ENCODE data around the gene GTPBP3. TPM values are rescaled to one million over a fixed set of nuclear protein-coding genes. Genes with fewer than 3 reads are reported as not detected.
A peak's percentile ranks its signal among the peaks of the same experiment; 100 is the strongest.

Gene GTPBP3
- total and polyA plus RNA-seq, 2 of the 13 experiments (the other 11 are each of a cell fraction or from before 2014, with no cell fraction given): 17.5 to 30.0 TPM

GRCh38 chr19:17340871-17341357, 3.6 kb downstream of the GTPBP3 start (continued):
- TF ChIP-seq, protein P1, sequence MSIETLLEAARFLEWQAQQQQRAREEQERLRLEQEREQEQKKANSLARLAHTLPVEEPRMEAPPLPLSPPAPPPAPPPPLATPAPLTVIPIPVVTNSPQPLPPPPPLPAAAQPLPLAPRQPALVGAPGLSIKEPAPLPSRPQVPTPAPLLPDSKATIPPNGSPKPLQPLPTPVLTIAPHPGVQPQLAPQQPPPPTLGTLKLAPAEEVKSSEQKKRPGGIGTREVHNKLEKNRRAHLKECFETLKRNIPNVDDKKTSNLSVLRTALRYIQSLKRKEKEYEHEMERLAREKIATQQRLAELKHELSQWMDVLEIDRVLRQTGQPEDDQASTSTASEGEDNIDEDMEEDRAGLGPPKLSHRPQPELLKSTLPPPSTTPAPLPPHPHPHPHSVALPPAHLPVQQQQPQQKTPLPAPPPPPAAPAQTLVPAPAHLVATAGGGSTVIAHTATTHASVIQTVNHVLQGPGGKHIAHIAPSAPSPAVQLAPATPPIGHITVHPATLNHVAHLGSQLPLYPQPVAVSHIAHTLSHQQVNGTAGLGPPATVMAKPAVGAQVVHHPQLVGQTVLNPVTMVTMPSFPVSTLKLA (IDR thresholded peaks at IDR 0.05): no peak
- TF ChIP-seq, protein P2, sequence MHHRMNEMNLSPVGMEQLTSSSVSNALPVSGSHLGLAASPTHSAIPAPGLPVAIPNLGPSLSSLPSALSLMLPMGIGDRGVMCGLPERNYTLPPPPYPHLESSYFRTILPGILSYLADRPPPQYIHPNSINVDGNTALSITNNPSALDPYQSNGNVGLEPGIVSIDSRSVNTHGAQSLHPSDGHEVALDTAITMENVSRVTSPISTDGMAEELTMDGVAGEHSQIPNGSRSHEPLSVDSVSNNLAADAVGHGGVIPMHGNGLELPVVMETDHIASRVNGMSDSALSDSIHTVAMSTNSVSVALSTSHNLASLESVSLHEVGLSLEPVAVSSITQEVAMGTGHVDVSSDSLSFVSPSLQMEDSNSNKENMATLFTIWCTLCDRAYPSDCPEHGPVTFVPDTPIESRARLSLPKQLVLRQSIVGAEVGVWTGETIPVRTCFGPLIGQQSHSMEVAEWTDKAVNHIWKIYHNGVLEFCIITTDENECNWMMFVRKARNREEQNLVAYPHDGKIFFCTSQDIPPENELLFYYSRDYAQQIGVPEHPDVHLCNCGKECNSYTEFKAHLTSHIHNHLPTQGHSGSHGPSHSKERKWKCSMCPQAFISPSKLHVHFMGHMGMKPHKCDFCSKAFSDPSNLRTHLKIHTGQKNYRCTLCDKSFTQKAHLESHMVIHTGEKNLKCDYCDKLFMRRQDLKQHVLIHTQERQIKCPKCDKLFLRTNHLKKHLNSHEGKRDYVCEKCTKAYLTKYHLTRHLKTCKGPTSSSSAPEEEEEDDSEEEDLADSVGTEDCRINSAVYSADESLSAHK (CRISPR knock-in tag; IDR thresholded peaks at IDR 0.05; ENCODE audit: borderline replicate concordance): no peak
- TF ChIP-seq ZNF335 (CRISPR knock-in tag; IDR thresholded peaks at IDR 0.05) (no peak), NPAS2 (CRISPR knock-in tag; IDR thresholded peaks at IDR 0.05; ENCODE audit: borderline replicate concordance) (no peak), SYNCRIP (IDR thresholded peaks at IDR 0.05; ENCODE audit: insufficient read depth, low read depth, low read length) (no peak), YEATS2 (CRISPR knock-in tag; IDR thresholded peaks at IDR 0.05; ENCODE audit: borderline replicate concordance) (0 out of 2 replicates have a peak, but pooled peaks have one; percentile 26), ZNF337 (CRISPR knock-in tag; IDR thresholded peaks at IDR 0.05; ENCODE audit: borderline replicate concordance, low read depth) (peak; percentile 54; the same call in 1 of the 2 replicates), RARG (CRISPR knock-in tag; IDR thresholded peaks at IDR 0.05; ENCODE audit: low read depth) (no peak), ZNF546 (CRISPR knock-in tag; conservative IDR thresholded peaks at IDR 0.05) (0 out of 2 replicates have a peak, but pooled peaks have one; percentile 56), ZNF792 (CRISPR knock-in tag; IDR thresholded peaks at IDR 0.05) (no peak), NFIC (IDR thresholded peaks at IDR 0.05; ENCODE audit: low read length) (no peak), MEF2D (CRISPR knock-in tag; IDR thresholded peaks at IDR 0.05) (0 out of 2 replicates have a peak, but pooled peaks have one; percentile 41), JUND (CRISPR knock-in tag; IDR thresholded peaks at IDR 0.05) (peak; percentile 55; the same call in 1 of the 2 replicates), WIZ (CRISPR knock-in tag; IDR thresholded peaks at IDR 0.05) (no peak), MXD4 (CRISPR knock-in tag; IDR thresholded peaks at IDR 0.05) (no peak; the same call in 1 of the 2 replicates), SCMH1 (CRISPR knock-in tag; IDR thresholded peaks at IDR 0.05; ENCODE audit: borderline replicate concordance) (no peak), AHR (CRISPR knock-in tag; IDR thresholded peaks at IDR 0.05) (no peak)
- TF ChIP-seq, protein P3, sequence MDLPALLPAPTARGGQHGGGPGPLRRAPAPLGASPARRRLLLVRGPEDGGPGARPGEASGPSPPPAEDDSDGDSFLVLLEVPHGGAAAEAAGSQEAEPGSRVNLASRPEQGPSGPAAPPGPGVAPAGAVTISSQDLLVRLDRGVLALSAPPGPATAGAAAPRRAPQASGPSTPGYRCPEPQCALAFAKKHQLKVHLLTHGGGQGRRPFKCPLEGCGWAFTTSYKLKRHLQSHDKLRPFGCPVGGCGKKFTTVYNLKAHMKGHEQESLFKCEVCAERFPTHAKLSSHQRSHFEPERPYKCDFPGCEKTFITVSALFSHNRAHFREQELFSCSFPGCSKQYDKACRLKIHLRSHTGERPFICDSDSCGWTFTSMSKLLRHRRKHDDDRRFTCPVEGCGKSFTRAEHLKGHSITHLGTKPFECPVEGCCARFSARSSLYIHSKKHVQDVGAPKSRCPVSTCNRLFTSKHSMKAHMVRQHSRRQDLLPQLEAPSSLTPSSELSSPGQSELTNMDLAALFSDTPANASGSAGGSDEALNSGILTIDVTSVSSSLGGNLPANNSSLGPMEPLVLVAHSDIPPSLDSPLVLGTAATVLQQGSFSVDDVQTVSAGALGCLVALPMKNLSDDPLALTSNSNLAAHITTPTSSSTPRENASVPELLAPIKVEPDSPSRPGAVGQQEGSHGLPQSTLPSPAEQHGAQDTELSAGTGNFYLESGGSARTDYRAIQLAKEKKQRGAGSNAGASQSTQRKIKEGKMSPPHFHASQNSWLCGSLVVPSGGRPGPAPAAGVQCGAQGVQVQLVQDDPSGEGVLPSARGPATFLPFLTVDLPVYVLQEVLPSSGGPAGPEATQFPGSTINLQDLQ (CRISPR knock-in tag; IDR thresholded peaks at IDR 0.05): no peak
- TF ChIP-seq, protein P4, sequence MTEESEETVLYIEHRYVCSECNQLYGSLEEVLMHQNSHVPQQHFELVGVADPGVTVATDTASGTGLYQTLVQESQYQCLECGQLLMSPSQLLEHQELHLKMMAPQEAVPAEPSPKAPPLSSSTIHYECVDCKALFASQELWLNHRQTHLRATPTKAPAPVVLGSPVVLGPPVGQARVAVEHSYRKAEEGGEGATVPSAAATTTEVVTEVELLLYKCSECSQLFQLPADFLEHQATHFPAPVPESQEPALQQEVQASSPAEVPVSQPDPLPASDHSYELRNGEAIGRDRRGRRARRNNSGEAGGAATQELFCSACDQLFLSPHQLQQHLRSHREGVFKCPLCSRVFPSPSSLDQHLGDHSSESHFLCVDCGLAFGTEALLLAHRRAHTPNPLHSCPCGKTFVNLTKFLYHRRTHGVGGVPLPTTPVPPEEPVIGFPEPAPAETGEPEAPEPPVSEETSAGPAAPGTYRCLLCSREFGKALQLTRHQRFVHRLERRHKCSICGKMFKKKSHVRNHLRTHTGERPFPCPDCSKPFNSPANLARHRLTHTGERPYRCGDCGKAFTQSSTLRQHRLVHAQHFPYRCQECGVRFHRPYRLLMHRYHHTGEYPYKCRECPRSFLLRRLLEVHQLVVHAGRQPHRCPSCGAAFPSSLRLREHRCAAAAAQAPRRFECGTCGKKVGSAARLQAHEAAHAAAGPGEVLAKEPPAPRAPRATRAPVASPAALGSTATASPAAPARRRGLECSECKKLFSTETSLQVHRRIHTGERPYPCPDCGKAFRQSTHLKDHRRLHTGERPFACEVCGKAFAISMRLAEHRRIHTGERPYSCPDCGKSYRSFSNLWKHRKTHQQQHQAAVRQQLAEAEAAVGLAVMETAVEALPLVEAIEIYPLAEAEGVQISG (CRISPR knock-in tag; IDR thresholded peaks at IDR 0.05): peak; percentile 75
- TF ChIP-seq, protein P5, sequence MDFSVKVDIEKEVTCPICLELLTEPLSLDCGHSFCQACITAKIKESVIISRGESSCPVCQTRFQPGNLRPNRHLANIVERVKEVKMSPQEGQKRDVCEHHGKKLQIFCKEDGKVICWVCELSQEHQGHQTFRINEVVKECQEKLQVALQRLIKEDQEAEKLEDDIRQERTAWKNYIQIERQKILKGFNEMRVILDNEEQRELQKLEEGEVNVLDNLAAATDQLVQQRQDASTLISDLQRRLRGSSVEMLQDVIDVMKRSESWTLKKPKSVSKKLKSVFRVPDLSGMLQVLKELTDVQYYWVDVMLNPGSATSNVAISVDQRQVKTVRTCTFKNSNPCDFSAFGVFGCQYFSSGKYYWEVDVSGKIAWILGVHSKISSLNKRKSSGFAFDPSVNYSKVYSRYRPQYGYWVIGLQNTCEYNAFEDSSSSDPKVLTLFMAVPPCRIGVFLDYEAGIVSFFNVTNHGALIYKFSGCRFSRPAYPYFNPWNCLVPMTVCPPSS (IDR thresholded peaks at IDR 0.05): no peak
